ENCODE data around the gene DAAM1. TPM values are rescaled to one million over a fixed set of nuclear protein-coding genes. Genes with fewer than 3 reads are reported as not detected.

Gene DAAM1
- total RNA-seq, 1 donor = 19.5 TPM

GRCh38 chr14:59391388-59391787, 202.9 kb downstream of the DAAM1 start:
- no peaks in the 10 kb centered on the region for H3K79me2 ChIP-seq (ENCODE audit: insufficient read depth, low read length)
- H4K20me1 ChIP-seq (ENCODE audit: insufficient read depth, low read length) = no peaks in the 10 kb centered on the region
- no peak overlapping the region for H3K4me2 ChIP-seq (ENCODE audit: insufficient read depth, low read length)
- no peaks in the 10 kb centered on the region for H3K9me3 ChIP-seq (ENCODE audit: low read depth, low read length)
- no peaks in the 10 kb centered on the region for H3K4me1 ChIP-seq (ENCODE audit: insufficient read depth, low read length)
- no peaks in the 10 kb centered on the region for H3K27me3 ChIP-seq (ENCODE audit: insufficient read depth, low read length)
- DNase-seq (ENCODE audit: insufficient read length, low spot score, missing footprints) = no peak
- no peak overlapping the region for H2AFZ ChIP-seq (ENCODE audit: low read length)
- no peak overlapping the region for H3K4me3 ChIP-seq (ENCODE audit: insufficient read depth, low read length)
- no peak overlapping the region for H3K27ac ChIP-seq (ENCODE audit: low read depth, low read length)
- no peak for TF ChIP-seq CTCF (IDR thresholded peaks at IDR 0.05; ENCODE audit: extremely low read depth, low read depth, low read length)
- no peaks in the 10 kb centered on the region for H3K36me3 ChIP-seq (ENCODE audit: insufficient read depth, low read length)

GRCh38 chr14:59394268-59394667, 205.8 kb downstream of the DAAM1 start:
- no peaks in the 10 kb centered on the region for H3K36me3 ChIP-seq (ENCODE audit: insufficient read depth, low read length)
- H3K4me2 ChIP-seq (ENCODE audit: insufficient read depth, low read length) = no peak overlapping the region
- TF ChIP-seq CTCF (IDR thresholded peaks at IDR 0.05; ENCODE audit: extremely low read depth, low read depth, low read length) = no peak
- H3K4me1 ChIP-seq (ENCODE audit: insufficient read depth, low read length) = no peaks in the 10 kb centered on the region
- H3K27me3 ChIP-seq (ENCODE audit: insufficient read depth, low read length) = no peaks in the 10 kb centered on the region
- no peak overlapping the region for H3K4me3 ChIP-seq (ENCODE audit: insufficient read depth, low read length)
- H2AFZ ChIP-seq (ENCODE audit: low read length) = no peak overlapping the region
- H4K20me1 ChIP-seq (ENCODE audit: insufficient read depth, low read length) = no peaks in the 10 kb centered on the region
- H3K79me2 ChIP-seq (ENCODE audit: insufficient read depth, low read length) = no peaks in the 10 kb centered on the region
- DNase-seq (ENCODE audit: insufficient read length, low spot score, missing footprints) = peak; percentile 11
- H3K9me3 ChIP-seq (ENCODE audit: low read depth, low read length) = no peaks in the 10 kb centered on the region
- no peak overlapping the region for H3K27ac ChIP-seq (ENCODE audit: low read depth, low read length)

DNA sequence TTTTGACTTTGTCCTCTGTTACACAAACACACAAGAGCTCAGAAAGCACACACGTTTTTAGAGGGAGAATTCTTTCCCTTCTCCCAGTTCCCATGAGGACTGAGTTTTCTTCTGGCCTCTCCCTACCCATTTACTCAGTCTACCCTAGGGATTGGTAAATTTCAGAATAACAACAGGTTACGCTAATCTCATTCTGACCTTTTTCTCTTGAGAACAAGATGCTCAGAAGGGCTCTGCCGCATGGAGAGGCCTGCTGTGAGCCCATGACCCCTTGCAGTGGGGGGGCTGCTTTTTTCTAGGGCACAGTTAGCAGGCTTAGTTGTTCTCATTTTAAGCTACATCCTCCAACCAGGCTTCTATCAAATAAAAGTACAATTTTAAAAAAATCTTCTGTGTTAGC, 207.2 kb downstream of the DAAM1 start:
- Histone ChIP-seq H3K4me3 (ENCODE audit: insufficient read depth, low read length) (no peak overlapping the region), H3K9me3 (ENCODE audit: low read depth, low read length) (no peaks in the 10 kb centered on the region), H3K4me2 (ENCODE audit: insufficient read depth, low read length) (no peak overlapping the region), H3K27ac (ENCODE audit: low read depth, low read length) (no peak overlapping the region), H2AFZ (ENCODE audit: low read length) (no peak overlapping the region), H3K4me1 (ENCODE audit: insufficient read depth, low read length) (no peaks in the 10 kb centered on the region), H4K20me1 (ENCODE audit: insufficient read depth, low read length) (no peaks in the 10 kb centered on the region), H3K79me2 (ENCODE audit: insufficient read depth, low read length) (no peaks in the 10 kb centered on the region), H3K36me3 (ENCODE audit: insufficient read depth, low read length) (no peaks in the 10 kb centered on the region), H3K27me3 (ENCODE audit: insufficient read depth, low read length) (no peaks in the 10 kb centered on the region)
- no peak for TF ChIP-seq CTCF (IDR thresholded peaks at IDR 0.05; ENCODE audit: extremely low read depth, low read depth, low read length)
- peak; percentile 25 for DNase-seq (ENCODE audit: insufficient read length, low spot score, missing footprints)

GRCh38 chr14:59398841-59399240, 210.4 kb downstream of the DAAM1 start:
- Histone ChIP-seq H3K36me3 (ENCODE audit: insufficient read depth, low read length) (no peaks in the 10 kb centered on the region), H3K27me3 (ENCODE audit: insufficient read depth, low read length) (no peaks in the 10 kb centered on the region), H4K20me1 (ENCODE audit: insufficient read depth, low read length) (no peaks in the 10 kb centered on the region), H3K9me3 (ENCODE audit: low read depth, low read length) (no peaks in the 10 kb centered on the region), H3K4me3 (ENCODE audit: insufficient read depth, low read length) (no peak overlapping the region), H3K4me2 (ENCODE audit: insufficient read depth, low read length) (no peak overlapping the region), H3K79me2 (ENCODE audit: insufficient read depth, low read length) (no peaks in the 10 kb centered on the region), H3K27ac (ENCODE audit: low read depth, low read length) (no peak overlapping the region), H2AFZ (ENCODE audit: low read length) (no peak overlapping the region), H3K4me1 (ENCODE audit: insufficient read depth, low read length) (no peaks in the 10 kb centered on the region)
- DNase-seq (ENCODE audit: insufficient read length, low spot score, missing footprints) = no peak
- TF ChIP-seq CTCF (IDR thresholded peaks at IDR 0.05; ENCODE audit: extremely low read depth, low read depth, low read length) = no peak

All from osteoblast (primary cell).